Upper lobe of right lung (tissue), 1 donor: ENCODE results near the gene ZNF746. TPM values are rescaled to one million over a fixed set of nuclear protein-coding genes. Genes with fewer than 3 reads are reported as not detected.

Source experiments
- ATAC-seq: fragments of 200-7000 bp; cut with Tn5 transposase; one replicate; pipeline ENCODE4 v1.9.1; 2020; ENCODE audit warnings: mild to moderate bottlenecking, moderate library complexity
- DNase-seq: peaks from one replicate; pipeline ENCODE4 v3.0.0-alpha.2; 2020
- H3K27ac ChIP-seq: fragments of 200-600 bp; one replicate; pipeline ENCODE4 v1.8.0; 2022
- H3K27me3 ChIP-seq: fragments of 200-600 bp; one replicate; pipeline ENCODE4 v1.8.0; 2022; ENCODE audit warnings: mild to moderate bottlenecking
- H3K36me3 ChIP-seq: fragments of 200-600 bp; one replicate; pipeline ENCODE4 v1.8.0; 2022
- H3K4me1 ChIP-seq: fragments of 200-600 bp; one replicate; pipeline ENCODE4 v1.8.0; 2022
- H3K4me3 ChIP-seq: fragments of 200-600 bp; one replicate; pipeline ENCODE4 v1.8.0; 2022; ENCODE audit warnings: mild to moderate bottlenecking
- H3K9me3 ChIP-seq: fragments of 200-600 bp; one replicate; pipeline ENCODE4 v1.8.0; 2022
- CTCF ChIP-seq: fragments of 200-600 bp; IDR thresholded peaks from one replicate; pipeline ENCODE4 v1.8.0; 2022; ENCODE audit warnings: antibody characterized with exemption
- intact Hi-C: fragments of 100-400 bp; cut with DNase I; formaldehyde crosslinking; loops from one replicate; pipeline ENCODE4 v1.11.0; 2022
- total RNA-seq: library from RNA; stranded (reverse); fragmentation: NEBNext Ultra II Directional; extraction: Animal tissue kit (Norgen Biotek cat#: 25700); gene quantifications from one replicate; pipeline ENCODE4 v1.2.1, GENCODE V29; 2021
- donor health status: DM: no; HTN: yes; CAD: no; lungs with severe emphysema.

Gene ZNF746
- total RNA-seq, 1 donor from 2014 or later, result 17.0 TPM

DNA sequence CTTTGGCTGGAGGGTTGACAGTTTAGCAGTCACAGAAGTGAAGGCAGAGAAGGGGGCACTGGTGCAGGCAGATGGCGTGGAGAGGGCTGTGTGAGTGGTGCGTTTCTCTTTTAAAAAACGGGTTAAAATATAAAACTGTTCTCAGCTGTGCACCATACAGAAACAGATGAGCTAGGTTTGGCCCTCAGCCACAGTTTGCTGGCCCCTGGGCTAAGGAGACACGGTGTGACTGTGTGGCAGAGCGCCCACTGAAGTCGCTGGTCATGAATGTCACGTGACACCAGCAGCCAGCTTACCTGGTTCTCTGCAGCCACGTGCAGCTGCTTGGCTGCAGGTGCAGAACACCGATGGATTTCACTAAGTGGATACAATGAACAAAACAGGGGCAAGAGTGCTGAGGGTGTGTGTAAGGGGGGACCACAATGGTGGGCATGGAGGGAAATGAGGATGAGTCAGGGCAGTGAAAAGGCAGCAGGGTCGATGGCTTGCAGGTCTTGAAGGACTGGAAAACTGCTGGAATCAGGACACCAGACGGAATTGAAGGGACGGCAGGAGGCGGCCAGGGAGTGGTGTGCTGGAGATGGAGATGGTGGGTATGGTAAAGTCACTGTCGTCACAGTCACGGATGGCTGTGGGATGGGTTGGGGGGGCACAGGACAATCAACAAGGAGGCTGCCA is 7.4 kb downstream of the ZNF746 start:
- Histone ChIP-seq H3K27me3 (no peaks in the 10 kb centered on the region), H3K9me3 (no peaks in the 10 kb centered on the region), H3K36me3 (peaks cover 80% of the 10 kb centered on the region), H3K27ac (no peak overlapping the region), H3K4me3 (no peak overlapping the region), H3K4me1 (peaks cover 8% of the 10 kb centered on the region)
- ATAC-seq, result no peak
- DNase-seq, result no peak
- TF ChIP-seq CTCF, result no peak
- intact Hi-C loops, result no loop called here

DNA sequence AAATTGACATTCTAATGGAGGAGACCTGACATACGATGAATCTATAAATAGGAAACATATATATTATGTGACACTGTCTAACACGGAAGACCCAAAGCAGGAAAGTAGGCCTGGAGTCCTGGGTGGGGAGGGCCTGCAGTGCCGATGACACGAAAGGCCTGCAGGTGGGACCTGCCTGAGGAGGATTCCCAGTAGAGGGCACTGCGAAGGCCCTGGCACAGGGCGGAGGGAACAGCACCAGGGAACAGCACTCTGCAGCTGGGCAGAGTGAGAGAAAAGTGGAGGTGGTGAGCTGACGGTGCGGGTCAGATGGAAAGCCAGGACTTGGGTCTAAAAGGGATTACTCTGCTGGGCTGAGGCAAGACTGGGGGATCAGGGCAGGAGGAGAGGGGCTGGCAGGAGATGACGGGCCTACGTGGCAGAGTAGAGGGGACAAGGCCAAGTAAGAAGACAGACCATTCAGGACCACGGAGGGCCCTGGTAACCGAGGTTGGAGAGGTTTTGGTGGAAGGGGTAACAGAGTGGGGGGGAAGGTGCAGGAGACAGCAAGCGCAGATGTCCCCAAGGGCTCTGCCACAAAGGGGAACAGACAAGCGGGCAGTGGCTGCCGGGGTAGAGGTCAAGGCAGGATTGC is 8.1 kb downstream of the ZNF746 start:
- peaks cover under 1% of the 10 kb centered on the region for H3K4me1 ChIP-seq
- H3K27me3 ChIP-seq, result no peaks in the 10 kb centered on the region
- intact Hi-C loops, result no loop called here
- DNase-seq (no peak), ATAC-seq (peak; percentile 55)
- H3K4me3 ChIP-seq, result no peak overlapping the region
- peaks cover 81% of the 10 kb centered on the region for H3K36me3 ChIP-seq
- peak; percentile 8 for TF ChIP-seq CTCF
- H3K27ac ChIP-seq, result no peak overlapping the region
- H3K9me3 ChIP-seq, result no peaks in the 10 kb centered on the region

- Histone ChIP-seq H3K27ac (no peak overlapping the region), H3K9me3 (no peaks in the 10 kb centered on the region), H3K4me3 (no peak overlapping the region), H3K36me3 (peaks cover 50% of the 10 kb centered on the region), H3K4me1 (no peaks in the 10 kb centered on the region), H3K27me3 (no peaks in the 10 kb centered on the region)
- no peak for TF ChIP-seq CTCF
- ATAC-seq (no peak), DNase-seq (no peak)
- intact Hi-C loops, result no loop called here
These were observed 18.0 kb downstream of the ZNF746 start for GRCh38 chr7:149479568-149479967.

DNA sequence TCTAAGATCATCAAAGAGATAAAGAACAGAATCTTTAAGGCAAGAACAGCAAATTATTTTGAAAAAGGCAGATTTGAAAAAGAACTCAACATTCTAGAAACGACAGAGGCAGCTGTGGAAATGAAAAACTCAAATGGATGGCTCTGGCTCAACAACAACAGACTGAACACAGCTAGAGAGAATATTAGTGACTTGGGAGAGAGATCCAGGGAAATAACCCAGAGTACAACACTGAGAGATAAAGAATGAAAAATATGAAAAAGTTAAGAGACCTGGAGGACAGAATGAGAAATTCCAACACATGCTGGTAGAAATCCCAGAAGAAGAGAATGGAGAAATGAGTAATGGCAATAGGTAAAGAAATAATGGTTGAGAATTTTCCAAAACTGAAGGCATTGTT is 18.9 kb downstream of the ZNF746 start:
- intact Hi-C loops, result no loop called here
- Histone ChIP-seq H3K9me3 (no peaks in the 10 kb centered on the region), H3K27ac (no peak overlapping the region), H3K4me3 (no peak overlapping the region), H3K27me3 (no peaks in the 10 kb centered on the region), H3K36me3 (peaks cover 58% of the 10 kb centered on the region), H3K4me1 (no peaks in the 10 kb centered on the region)
- TF ChIP-seq CTCF, result no peak
- ATAC-seq, result no peak
- no peak for DNase-seq

DNA sequence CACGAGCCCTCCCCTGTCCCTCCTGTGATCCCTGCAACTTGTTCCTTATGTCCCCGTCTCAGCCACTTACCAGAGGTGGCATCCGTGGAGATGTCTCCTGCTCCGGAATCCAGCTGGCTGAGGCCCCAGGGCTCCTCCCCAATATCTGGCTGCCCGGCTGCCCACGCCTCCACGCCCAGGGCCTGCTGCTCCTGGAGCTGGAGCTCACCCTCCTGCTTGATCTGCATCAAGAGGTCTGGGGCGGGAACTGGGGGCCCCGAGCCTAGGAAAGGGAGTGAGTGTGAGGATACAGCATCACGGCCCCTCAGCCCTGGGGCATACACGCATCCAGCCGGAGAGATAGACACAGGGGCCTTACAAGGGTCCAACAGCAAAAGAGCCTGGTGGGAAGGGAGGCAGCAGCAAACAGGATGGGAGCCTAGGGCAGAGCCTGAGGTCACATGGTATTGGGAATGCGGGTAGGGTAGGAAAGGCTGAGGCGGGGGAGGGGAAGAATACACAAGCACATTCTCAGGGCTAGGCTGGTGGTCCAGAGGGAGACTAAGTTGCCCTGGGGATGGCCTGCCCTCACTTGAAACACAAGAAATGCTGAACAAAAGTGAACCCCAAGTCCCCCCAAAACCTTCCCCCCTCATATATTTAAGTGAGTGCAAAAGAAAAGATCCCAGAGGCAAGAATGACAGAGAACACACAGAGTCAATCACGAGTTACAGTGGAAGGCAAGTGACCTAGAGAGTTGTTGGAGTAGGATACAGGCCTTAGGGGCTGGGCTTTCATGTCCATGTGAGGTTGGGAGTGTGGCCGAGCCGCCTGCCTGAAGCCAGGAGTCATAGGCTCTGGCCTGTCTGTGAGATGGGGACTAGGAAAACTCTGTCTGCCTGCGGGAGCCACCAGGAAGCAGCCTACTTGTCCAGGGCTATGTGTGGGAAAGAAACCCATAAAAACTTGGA is 19.8 kb downstream of the ZNF746 start:
- no peak for ATAC-seq

More for the DNA sequence above, 19.8 kb downstream of the ZNF746 start:
- Histone ChIP-seq H3K36me3 (peaks cover 67% of the 10 kb centered on the region), H3K4me1 (no peaks in the 10 kb centered on the region), H3K4me3 (no peak overlapping the region), H3K27ac (no peak overlapping the region), H3K9me3 (no peaks in the 10 kb centered on the region), H3K27me3 (no peaks in the 10 kb centered on the region)
- intact Hi-C loops, result no loop called here
- no peak for DNase-seq
- no peak for TF ChIP-seq CTCF
